Activated CD8-positive, alpha-beta T cell treated with anti-CD3 and anti-CD28 coated beads for 36 hours (primary cell): ENCODE data around the gene PIK3C2A. TPM values are rescaled to one million over a fixed set of nuclear protein-coding genes. Genes with fewer than 3 reads are reported as not detected.

Source experiments
- ATAC-seq: fragments of 200-7000 bp; cut with Tn5 transposase; one replicate; pipeline ENCODE4 v1.10.0; 2021; ENCODE audit warnings: mild to moderate bottlenecking, moderate library complexity
- CTCF ChIA-PET: fragments of 350-600 bp; sonication (Branson Sonifier 250); formaldehyde crosslinking; loops from one replicate; lab custom pipeline; 2021; ENCODE audit warnings: antibody characterized with exemption; lab: Charles Lee
- POLR2A ChIA-PET: fragments of 350-600 bp; sonication (Branson Sonifier 250); formaldehyde crosslinking; loops from one replicate; lab custom pipeline; 2021; ENCODE audit warnings: antibody characterized with exemption; lab: Charles Lee
- DNase-seq: peaks from one replicate; pipeline ENCODE4 v3.0.0-alpha.2; 2020
- H3K27ac Mint-ChIP-seq: one replicate; pipeline ENCODE4 v1.8.0; 2021; ENCODE audit warnings: mild to moderate bottlenecking, mixed read lengths
- H3K27me3 Mint-ChIP-seq: one replicate; pipeline ENCODE4 v1.8.0; 2021; ENCODE audit warnings: mixed read lengths
- H3K36me3 Mint-ChIP-seq: one replicate; pipeline ENCODE4 v1.8.0; 2021; ENCODE audit warnings: low read depth, mixed read lengths
- H3K4me1 Mint-ChIP-seq: one replicate; pipeline ENCODE4 v1.8.0; 2021; ENCODE audit warnings: low read depth, mixed read lengths
- H3K4me3 Mint-ChIP-seq: one replicate; pipeline ENCODE4 v1.8.0; 2021; ENCODE audit warnings: mild to moderate bottlenecking, moderate library complexity, mixed read lengths
- H3K9me3 Mint-ChIP-seq: one replicate; pipeline ENCODE4 v1.8.0; 2021; ENCODE audit warnings: mixed read lengths
- CTCF ChIP-seq: fragments of 200-600 bp; IDR thresholded peaks from one replicate; pipeline ENCODE4 v1.8.0; 2022; ENCODE audit warnings: antibody characterized with exemption, mild to moderate bottlenecking
- intact Hi-C: fragments of 100-400 bp; cut with micrococcal nuclease; formaldehyde crosslinking; loops from one replicate; pipeline ENCODE4 v1.10.0; 2022
- total RNA-seq, 2 experiments: library from RNA; stranded (reverse); gene quantifications; one replicate each; pipeline ENCODE4 v1.2.3, GENCODE V29; 2021

The PIK3C2A gene
- total RNA-seq, 2 experiments from 2014 or later, result 24.1 to 29.3 TPM

GRCh38 chr11:17224727-17225126 is 16.9 kb upstream of the PIK3C2A start:
- no peaks in the 10 kb centered on the region for H3K27me3 Mint-ChIP-seq
- no peak overlapping the region for H3K4me3 Mint-ChIP-seq
- intact Hi-C loops, result no loop called here
- no peaks in the 10 kb centered on the region for H3K36me3 Mint-ChIP-seq
- no peaks in the 10 kb centered on the region for H3K4me1 Mint-ChIP-seq
- H3K27ac Mint-ChIP-seq, result no peak overlapping the region
- H3K9me3 Mint-ChIP-seq, result no peaks in the 10 kb centered on the region
- DNase-seq (no peak), ATAC-seq (no peak)
- ChIA-PET POLR2A (no interaction called here), CTCF (interaction anchor here (0.9 kb wide), 1 partner anchor 129 kb away, joined by 3 read pairs; no protein-coding TSS in a partner anchor)
- no peak for TF ChIP-seq CTCF

- ChIA-PET CTCF (interaction anchor here (1.2 to 3.2 kb wide), 6 partner anchors 8 to 282 kb away, joined by 3 to 18 read pairs (median 6); partner anchors contain the start of gene KCNJ11), POLR2A (no interaction called here)
- Mint-ChIP-seq H3K27ac (no peak overlapping the region), H3K9me3 (no peaks in the 10 kb centered on the region), H3K4me1 (no peaks in the 10 kb centered on the region), H3K36me3 (no peaks in the 10 kb centered on the region), H3K27me3 (no peaks in the 10 kb centered on the region), H3K4me3 (no peak overlapping the region)
- DNase-seq, result no peak
- intact Hi-C loops, result no loop called here
- ATAC-seq, result no peak
- TF ChIP-seq CTCF, result no peak
These were observed 14.2 kb upstream of the PIK3C2A start for GRCh38 chr11:17221968-17222367.

- Mint-ChIP-seq H3K4me1 (no peaks in the 10 kb centered on the region), H3K27ac (no peak overlapping the region), H3K36me3 (peaks cover 2% of the 10 kb centered on the region), H3K4me3 (no peak overlapping the region), H3K27me3 (no peaks in the 10 kb centered on the region), H3K9me3 (peaks cover 3% of the 10 kb centered on the region)
- ChIA-PET CTCF (interaction anchor here (1.0 to 3.4 kb wide), 3 partner anchors 11 to 309 kb away, joined by 3 to 26 read pairs (median 4); no protein-coding TSS in a partner anchor), POLR2A (no interaction called here)
- no peak for TF ChIP-seq CTCF
- no peak for DNase-seq
- no peak for ATAC-seq
- intact Hi-C loops, result no loop called here
These were observed 11.2 kb upstream of the PIK3C2A start for GRCh38 chr11:17219016-17219415.

- ChIA-PET CTCF (interaction anchor here (1.0 to 3.4 kb wide), 3 partner anchors 11 to 309 kb away, joined by 3 to 26 read pairs (median 4); no protein-coding TSS in a partner anchor), POLR2A (interaction anchor here (1.6 kb wide), 1 partner anchor 68 kb away, joined by 3 read pairs; no protein-coding TSS in a partner anchor)
- intact Hi-C loops, result no loop called here
- no peak for ATAC-seq
- no peak overlapping the region for H3K4me3 Mint-ChIP-seq
- H3K4me1 Mint-ChIP-seq, result no peaks in the 10 kb centered on the region
- DNase-seq, result no peak
- TF ChIP-seq CTCF, result no peak
- H3K27me3 Mint-ChIP-seq, result no peaks in the 10 kb centered on the region
- H3K9me3 Mint-ChIP-seq, result peaks cover 6% of the 10 kb centered on the region
- H3K27ac Mint-ChIP-seq, result no peak overlapping the region
- H3K36me3 Mint-ChIP-seq, result peaks cover 8% of the 10 kb centered on the region
These were observed 10.6 kb upstream of the PIK3C2A start for GRCh38 chr11:17218403-17218802.

- H3K4me3 Mint-ChIP-seq, result no peak overlapping the region
- no peak overlapping the region for H3K27ac Mint-ChIP-seq
- DNase-seq, result no peak
- CTCF ChIA-PET, result interaction anchor here (1.4 to 3.4 kb wide), 4 partner anchors 8 to 287 kb away, joined by 3 to 26 read pairs (median 4); partner anchors contain the start of gene KCNJ11
- H3K27me3 Mint-ChIP-seq, result no peaks in the 10 kb centered on the region
- POLR2A ChIA-PET, result interaction anchor here (1.6 kb wide), 1 partner anchor 69 kb away, joined by 3 read pairs; no protein-coding TSS in a partner anchor
- intact Hi-C loops, result no loop called here
- ATAC-seq, result no peak
- no peak for TF ChIP-seq CTCF
- H3K36me3 Mint-ChIP-seq, result peaks cover 11% of the 10 kb centered on the region
- peaks cover 6% of the 10 kb centered on the region for H3K9me3 Mint-ChIP-seq
- no peaks in the 10 kb centered on the region for H3K4me1 Mint-ChIP-seq
These were observed 9.6 kb upstream of the PIK3C2A start for GRCh38 chr11:17217401-17217800.
